Astrocyte of the spinal cord (primary cell): ENCODE data around the gene ADAMTSL5.

Experiments
- DNase-seq: peaks from one replicate; pipeline ENCODE4 v3.0.0; 2011; ENCODE audit warnings: low read depth, low spot score
- H3K4me3 ChIP-seq: 2 replicates; pipeline ENCODE4 v1.5.1; 2011; ENCODE audit warnings: low read depth, mild to moderate bottlenecking, low read length, moderate library complexity
- CTCF ChIP-seq: IDR thresholded peaks from 2 replicates; pipeline ENCODE4 v1.5.1; 2012; ENCODE audit warnings: low read depth, mild to moderate bottlenecking, low read length, inconsistent platforms
- in situ Hi-C: cut with HindIII; loops from 2 replicates; pipeline ENCODE4 v1.10.0; 2017; ENCODE audit warnings: low sequenced_read_pairs

ADAMTSL5 gene

GRCh38 chr19:1510807-1511206, 2.0 kb downstream of the ADAMTSL5 start:
- no peak overlapping the region for H3K4me3 ChIP-seq
- TF ChIP-seq CTCF: no peak
- in situ Hi-C loops: no loop called here
- no peak for DNase-seq

GRCh38 chr19:1510442-1510806, 2.4 kb downstream of the ADAMTSL5 start:
- no peak for TF ChIP-seq CTCF
- no peak overlapping the region for H3K4me3 ChIP-seq
- no peak for DNase-seq
- in situ Hi-C loops: no loop called here

GRCh38 chr19:1509602-1510441, 3.0 kb downstream of the ADAMTSL5 start:
- DNase-seq: no peak

GRCh38 chr19:1508507-1508856, 4.3 kb downstream of the ADAMTSL5 start:
- peak overlapping the region; percentile 15 for H3K4me3 ChIP-seq
- in situ Hi-C loops: no loop called here
- no peak for TF ChIP-seq CTCF
- DNase-seq: no peak

More at GRCh38 chr19:1509602-1510441, 3.0 kb downstream of the ADAMTSL5 start:
- H3K4me3 ChIP-seq: no peak overlapping the region
- in situ Hi-C loops: no loop called here
- TF ChIP-seq CTCF: no peak

GRCh38 chr19:1507763-1508506, 4.9 kb downstream of the ADAMTSL5 start:
- peak overlapping the region; percentile 49 for H3K4me3 ChIP-seq
- TF ChIP-seq CTCF: no peak
- peak; percentile 94 for DNase-seq
- in situ Hi-C loops: no loop called here

DNA sequence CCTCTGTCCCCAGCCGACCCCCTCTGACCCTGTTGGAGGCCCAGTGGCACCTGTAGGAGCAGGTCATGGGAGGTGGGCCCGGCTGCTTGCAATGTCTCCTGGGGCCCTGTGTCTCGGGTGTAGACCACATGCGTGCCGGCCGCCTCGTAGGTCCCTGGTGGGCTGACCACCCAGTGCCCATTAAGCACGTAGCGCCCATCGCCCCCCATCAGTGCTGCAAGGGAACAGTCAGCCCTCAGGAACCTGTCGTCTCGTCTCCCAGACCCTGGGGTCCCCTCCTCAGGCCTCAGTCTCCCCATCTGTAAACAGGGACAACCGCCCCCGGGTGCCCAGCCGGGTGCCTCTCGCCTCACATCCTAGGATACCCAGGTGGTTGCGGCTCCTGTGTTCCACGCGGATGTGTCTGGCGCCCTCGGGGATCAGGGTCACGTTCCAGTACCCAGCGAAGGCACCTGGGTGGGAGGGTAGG, 5.6 kb downstream of the ADAMTSL5 start:
- in situ Hi-C loops: no loop called here
- no peak for DNase-seq
- H3K4me3 ChIP-seq: no peak overlapping the region
- no peak for TF ChIP-seq CTCF
